Ovary (tissue), 9 donors: Measurements from ENCODE around the gene CLIP2. TPM values are rescaled to one million over a fixed set of nuclear protein-coding genes. Genes with fewer than 3 reads are reported as not detected.

ENCODE experiments used
- DNase-seq, 5 donors: peaks; one replicate each; pipeline ENCODE4 v3.0.0-alpha.2; 2019 to 2020
- H3K27ac ChIP-seq, 2 donors: fragments of 200-600 bp; one replicate each; pipeline versions ENCODE4 v1.5.1 to v1.8.0; 2019 to 2022
- H3K27me3 ChIP-seq: fragments of 200-600 bp; one replicate; pipeline ENCODE4 v1.8.0; 2022
- H3K36me3 ChIP-seq: fragments of 200-600 bp; sonication (generic); one replicate; pipeline ENCODE4 v1.5.1; 2019
- H3K4me1 ChIP-seq: one replicate; pipeline ENCODE4 v1.8.1; 2013; ENCODE audit warnings: mild to moderate bottlenecking, moderate library complexity; ENCODE audit not compliant: insufficient read depth
- H3K4me3 ChIP-seq: fragments of 200-600 bp; sonication (generic); one replicate; pipeline ENCODE4 v1.5.1; 2017
- H3K9me3 ChIP-seq, 2 donors: fragments of 200-600 bp in 1 of 2; sonication (generic) in 1 of 2; one replicate each; pipeline versions ENCODE4 v1.5.1 to v1.8.1; 2013 to 2019; ENCODE audit warnings: mild to moderate bottlenecking in 1 of 2, moderate library complexity in 1 of 2
- EP300 ChIP-seq: sonication (generic); formaldehyde crosslinking; IDR thresholded peaks from one replicate; pipeline ENCODE4 v1.6.1; 2017; ENCODE audit warnings: antibody characterized with exemption
- POLR2A ChIP-seq: fragments of 450-650 bp; IDR thresholded peaks from one replicate; pipeline ENCODE4 v1.6.1; 2017; ENCODE audit warnings: antibody characterized with exemption, mild to moderate bottlenecking, moderate library complexity
- WGBS, 3 donors: extraction: QIAGEN DNeasy Blood & Tissue Kit in 1 of 3; methylation state at CpG; one replicate each; pipeline versions ENCODE4 v1.1.5 to v1.1.7; 2013 to 2017; 5-methylcytosine and 5-hydroxymethylcytosine counted together
- intact Hi-C, 4 donors: fragments of 100-400 bp; cut with DNase I; formaldehyde crosslinking; loops; one replicate each; pipeline versions ENCODE4 v1.11.0 to v1.15.1; 2022 to 2023
- polyA plus RNA-seq, 2 donors: library from polyadenylated mRNA; stranded (reverse); fragments of 200-250 nt in 1 of 2; fragments of 350-450 nt in 1 of 2; fragmentation: Illumina TruSeq in 1 of 2; extraction: RNeasy Lipid Tissue Mini Kit (QIAGEN cat#74804) in 1 of 2; gene quantifications; one replicate each; pipeline ENCODE4 v1.2.3, GENCODE V29; 2013 to 2014
- total RNA-seq, 7 donors: library from RNA; depleted of rRNA in 2 of 7; stranded (reverse); fragments of >200 nt in 2 of 7; fragmentation: NEBNext Ultra II Directional in 3 of 7; extraction: Animal tissue kit (Norgen Biotek cat#: 25700) in 3 of 7; gene quantifications; one replicate each; pipeline versions ENCODE4 v1.1.0 to v1.2.4, GENCODE V29; 2016 to 2023
- TF ChIP-seq, protein P1 (sequence below), 3 donors: fragments of 450-650 bp in 2 of 3; fragments of 200-600 bp in 1 of 3; IDR thresholded peaks; one replicate each; pipeline versions ENCODE4 v1.5.1 to v1.8.0; 2016 to 2022; ENCODE audit warnings: antibody characterized with exemption in 3 of 3, mild to moderate bottlenecking in 1 of 3
- donor health status: DM: no; HTN: no; CAD: no; lungs with moderate emphysema.
- donor health status: DM: no; HTN: no; CAD: no.
- donor health status: Bipolar disorder and iron deficiency.
- donor health status: DM: yes; HTN: yes; CAD: no.
- donor health status: DM: no; HTN: no; CAD: no.
- donor health status: DM: yes; HTN: yes; CAD: no.

The CLIP2 gene
- total and polyA plus RNA-seq, 9 donors, result 5.1 to 51.5 (median 28.9) TPM

GRCh38 chr7:74362266-74362665 lies 73.1 kb downstream of the CLIP2 start:
- no peaks in the 10 kb centered on the region for H3K9me3 ChIP-seq
- intact Hi-C loops, result loop anchor here in 2 of 4 donors (10.0 kb wide), 1 partner anchor 67 kb away; no protein-coding TSS in a partner anchor
- H3K4me1 ChIP-seq, result no peaks in the 10 kb centered on the region
- H3K27me3 ChIP-seq, result no peaks in the 10 kb centered on the region
- TF ChIP-seq POLR2A, result no peak
- TF ChIP-seq EP300, result no peak
- TF ChIP-seq, protein P1, sequence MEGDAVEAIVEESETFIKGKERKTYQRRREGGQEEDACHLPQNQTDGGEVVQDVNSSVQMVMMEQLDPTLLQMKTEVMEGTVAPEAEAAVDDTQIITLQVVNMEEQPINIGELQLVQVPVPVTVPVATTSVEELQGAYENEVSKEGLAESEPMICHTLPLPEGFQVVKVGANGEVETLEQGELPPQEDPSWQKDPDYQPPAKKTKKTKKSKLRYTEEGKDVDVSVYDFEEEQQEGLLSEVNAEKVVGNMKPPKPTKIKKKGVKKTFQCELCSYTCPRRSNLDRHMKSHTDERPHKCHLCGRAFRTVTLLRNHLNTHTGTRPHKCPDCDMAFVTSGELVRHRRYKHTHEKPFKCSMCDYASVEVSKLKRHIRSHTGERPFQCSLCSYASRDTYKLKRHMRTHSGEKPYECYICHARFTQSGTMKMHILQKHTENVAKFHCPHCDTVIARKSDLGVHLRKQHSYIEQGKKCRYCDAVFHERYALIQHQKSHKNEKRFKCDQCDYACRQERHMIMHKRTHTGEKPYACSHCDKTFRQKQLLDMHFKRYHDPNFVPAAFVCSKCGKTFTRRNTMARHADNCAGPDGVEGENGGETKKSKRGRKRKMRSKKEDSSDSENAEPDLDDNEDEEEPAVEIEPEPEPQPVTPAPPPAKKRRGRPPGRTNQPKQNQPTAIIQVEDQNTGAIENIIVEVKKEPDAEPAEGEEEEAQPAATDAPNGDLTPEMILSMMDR (IDR thresholded peaks at IDR 0.05), result no peak
- H3K4me3 ChIP-seq, result no peak overlapping the region
- DNase-seq, result no peak
- no peaks in the 10 kb centered on the region for H3K36me3 ChIP-seq
- WGBS, 3 donors, result 80 to 89% (median 85%) methylated on average over 6 of the region's 6 CpGs
- H3K27ac ChIP-seq, result no peak overlapping the region

DNA sequence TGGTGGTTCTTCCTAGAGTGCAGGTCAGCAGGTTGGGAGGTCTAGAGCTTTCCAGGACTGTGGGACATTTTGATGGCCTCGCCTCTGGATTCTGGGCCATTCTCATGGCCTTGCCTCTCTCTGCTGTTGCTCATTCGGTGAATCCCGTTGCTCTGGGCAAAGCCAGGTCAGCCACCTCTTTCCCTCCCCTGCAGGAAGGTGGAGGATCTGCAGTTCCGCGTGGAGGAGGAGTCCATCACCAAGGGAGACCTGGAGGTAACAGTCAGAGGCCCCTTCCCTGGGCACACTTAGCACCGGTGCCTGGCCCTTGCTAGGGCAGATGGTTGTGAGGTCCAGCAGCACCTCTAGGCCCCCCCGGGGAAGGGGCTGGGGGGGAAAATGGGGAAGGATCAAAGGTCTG lies 74.9 kb downstream of the CLIP2 start:
- TF ChIP-seq POLR2A, result no peak
- no peak for TF ChIP-seq EP300
- TF ChIP-seq, protein P1 (IDR thresholded peaks at IDR 0.05), result no peak
- intact Hi-C loops, result loop anchor here in 2 of 4 donors (10.0 kb wide), 1 partner anchor 69 kb away; no protein-coding TSS in a partner anchor
- no peaks in the 10 kb centered on the region for H3K9me3 ChIP-seq
- 65 to 77% (median 66%) methylated on average over 7 of the region's 7 CpGs for WGBS, 3 donors
- no peaks in the 10 kb centered on the region for H3K36me3 ChIP-seq
- no peak overlapping the region for H3K27ac ChIP-seq
- no peaks in the 10 kb centered on the region for H3K27me3 ChIP-seq
- DNase-seq, result no peak
- no peak overlapping the region for H3K4me3 ChIP-seq
- H3K4me1 ChIP-seq, result no peaks in the 10 kb centered on the region

DNA sequence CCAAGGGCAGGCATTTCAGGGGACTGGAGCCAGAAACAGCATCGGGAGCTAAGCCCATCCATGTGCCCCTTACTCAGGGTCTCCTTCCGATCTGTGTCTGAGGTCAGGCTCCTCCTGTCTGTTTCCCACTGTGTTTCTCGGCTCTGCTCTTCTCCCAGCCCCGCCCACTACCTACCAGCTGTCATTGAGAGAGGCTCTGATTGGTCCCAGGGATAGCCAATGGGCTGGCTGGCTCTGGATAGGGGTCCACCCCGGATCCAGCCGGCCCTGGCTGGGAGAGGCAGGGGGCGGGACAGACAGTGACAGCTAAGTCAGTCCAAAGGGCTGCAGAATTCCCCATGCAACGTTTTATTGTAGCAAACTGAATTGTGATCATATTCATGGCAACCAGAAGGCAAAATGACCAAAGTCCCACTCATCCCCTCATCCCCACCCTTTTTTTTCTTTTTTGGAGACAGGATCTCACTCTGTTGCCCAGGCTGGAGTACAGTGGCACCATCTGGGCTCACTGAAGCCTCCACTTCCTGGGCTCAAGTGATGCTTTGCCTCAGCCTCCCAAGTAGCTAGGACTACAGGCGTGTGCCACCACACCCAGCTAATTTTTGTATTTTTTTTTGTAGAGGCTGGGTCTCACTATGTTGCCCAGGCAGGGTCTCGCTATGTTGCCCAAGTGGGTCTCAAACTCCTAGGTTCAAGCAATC lies 76.3 kb downstream of the CLIP2 start:
- 41 to 52% (median 52%) methylated on average over 10 of the region's 10 CpGs for WGBS, 3 donors
- TF ChIP-seq EP300 (no peak), POLR2A (no peak)
- TF ChIP-seq, protein P1 (IDR thresholded peaks at IDR 0.05), result no peak
- peak; percentile 39 to 75 (median 54) for DNase-seq
- H3K9me3 ChIP-seq, result no peaks in the 10 kb centered on the region
- no peak overlapping the region for H3K4me3 ChIP-seq
- intact Hi-C loops, result loop anchor here in 2 of 4 donors (10.0 kb wide), 1 partner anchor 71 kb away; no protein-coding TSS in a partner anchor
- H3K4me1 ChIP-seq, result no peaks in the 10 kb centered on the region
- no peak overlapping the region for H3K27ac ChIP-seq
- H3K27me3 ChIP-seq, result no peaks in the 10 kb centered on the region
- no peaks in the 10 kb centered on the region for H3K36me3 ChIP-seq

DNA sequence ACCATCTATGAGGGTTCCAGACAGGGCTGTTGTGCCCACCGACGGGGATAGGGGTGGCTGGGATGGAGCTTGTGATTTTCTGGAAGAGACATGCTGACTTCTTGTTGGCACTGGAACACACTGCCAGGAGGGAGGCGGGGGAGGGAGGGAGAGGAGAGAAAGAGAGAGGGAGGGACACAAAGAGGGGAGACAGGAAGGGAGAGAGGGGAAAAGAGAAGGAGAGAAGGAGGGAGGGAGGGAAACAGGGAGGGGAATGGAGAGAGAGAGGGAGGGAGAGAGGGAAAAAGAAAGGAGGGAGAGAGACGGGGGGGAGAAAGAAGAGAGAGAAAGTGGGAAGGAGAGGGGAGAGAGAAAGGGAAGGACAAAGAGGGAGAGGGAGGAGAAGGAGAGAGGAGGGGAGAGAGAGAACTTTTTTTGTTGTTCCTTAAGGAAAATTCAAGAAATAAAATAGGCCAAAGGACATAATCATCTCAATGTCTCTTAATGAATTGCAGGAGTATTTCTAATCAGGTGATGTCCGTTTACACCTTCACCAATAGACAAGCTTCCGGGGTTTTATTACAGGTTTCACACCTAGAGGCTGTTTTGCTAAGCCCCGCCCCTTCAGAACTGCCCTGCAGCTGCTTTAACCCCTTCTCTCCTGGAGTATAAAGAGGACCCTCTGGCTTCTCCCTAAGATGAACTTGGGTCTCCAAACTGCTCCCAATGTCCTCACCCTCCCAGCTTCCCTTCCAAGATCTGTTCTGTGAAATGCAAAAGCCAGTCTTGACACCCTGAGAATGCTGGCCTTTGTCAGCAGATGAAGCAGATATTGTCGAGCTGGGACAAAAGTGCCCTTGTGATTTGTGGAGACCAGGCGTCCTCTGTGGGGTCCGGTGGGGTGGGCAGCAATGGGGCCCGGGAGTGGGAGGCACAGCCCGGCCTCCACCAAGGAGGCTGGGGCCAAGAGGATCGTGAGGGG lies 82.5 kb downstream of the CLIP2 start:
- DNase-seq, result peak; percentile 51 to 74 (median 65)
- TF ChIP-seq EP300, result no peak
- no peak for TF ChIP-seq POLR2A
- TF ChIP-seq, protein P1 (IDR thresholded peaks at IDR 0.05), result no peak
- no peak overlapping the region for H3K4me3 ChIP-seq

More for the DNA sequence above, 82.5 kb downstream of the CLIP2 start:
- Histone ChIP-seq H3K27ac (peak overlapping the region; percentile 81 to 89), H3K36me3 (no peaks in the 10 kb centered on the region), H3K27me3 (no peaks in the 10 kb centered on the region), H3K4me1 (peaks cover 5% of the 10 kb centered on the region), H3K9me3 (no peaks in the 10 kb centered on the region)
- WGBS, 3 donors, result 6 to 13% (median 7%) methylated on average over 13 of the region's 13 CpGs
- intact Hi-C loops, result no loop called here
